ENCODE results near the gene AFF1. TPM values are rescaled to one million over a fixed set of nuclear protein-coding genes. Genes with fewer than 3 reads are reported as not detected.
"Not testable (repeated sequence)": the region's sequence is repeated elsewhere in the genome, so short reads cannot be mapped to it uniquely, and the experiment has no call there.

AFF1 gene
- total RNA-seq, 4 donors from 2014 or later: 89.4 to 138 (median 103) TPM

DNA sequence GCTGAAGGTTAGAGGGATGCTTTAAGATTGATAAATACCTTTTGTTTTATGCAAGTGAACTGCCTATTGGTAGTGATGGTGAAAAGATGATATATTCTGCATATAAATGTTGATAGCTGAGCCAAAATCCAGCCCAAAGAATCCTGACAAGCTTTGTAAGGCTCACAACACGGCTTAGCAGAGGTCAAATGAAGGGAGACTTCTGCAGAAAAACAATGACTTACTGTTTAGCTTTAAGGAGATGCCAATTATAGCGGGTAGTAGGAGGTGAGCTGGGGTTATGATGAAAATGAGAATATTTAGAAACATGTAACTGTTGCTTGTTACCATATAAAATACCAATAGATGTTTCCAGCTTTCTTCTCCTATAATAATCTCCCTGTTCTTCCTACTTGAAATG is 97.1 kb downstream of the AFF1 start:
- TF ChIP-seq, protein P1, sequence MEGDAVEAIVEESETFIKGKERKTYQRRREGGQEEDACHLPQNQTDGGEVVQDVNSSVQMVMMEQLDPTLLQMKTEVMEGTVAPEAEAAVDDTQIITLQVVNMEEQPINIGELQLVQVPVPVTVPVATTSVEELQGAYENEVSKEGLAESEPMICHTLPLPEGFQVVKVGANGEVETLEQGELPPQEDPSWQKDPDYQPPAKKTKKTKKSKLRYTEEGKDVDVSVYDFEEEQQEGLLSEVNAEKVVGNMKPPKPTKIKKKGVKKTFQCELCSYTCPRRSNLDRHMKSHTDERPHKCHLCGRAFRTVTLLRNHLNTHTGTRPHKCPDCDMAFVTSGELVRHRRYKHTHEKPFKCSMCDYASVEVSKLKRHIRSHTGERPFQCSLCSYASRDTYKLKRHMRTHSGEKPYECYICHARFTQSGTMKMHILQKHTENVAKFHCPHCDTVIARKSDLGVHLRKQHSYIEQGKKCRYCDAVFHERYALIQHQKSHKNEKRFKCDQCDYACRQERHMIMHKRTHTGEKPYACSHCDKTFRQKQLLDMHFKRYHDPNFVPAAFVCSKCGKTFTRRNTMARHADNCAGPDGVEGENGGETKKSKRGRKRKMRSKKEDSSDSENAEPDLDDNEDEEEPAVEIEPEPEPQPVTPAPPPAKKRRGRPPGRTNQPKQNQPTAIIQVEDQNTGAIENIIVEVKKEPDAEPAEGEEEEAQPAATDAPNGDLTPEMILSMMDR (IDR thresholded peaks at IDR 0.05): no peak
- no peak for ATAC-seq (ENCODE audit: low FRiP score)

GRCh38 chr4:87032884-87033533 is 98.2 kb downstream of the AFF1 start:
- no peak for ATAC-seq (ENCODE audit: low FRiP score)
- no peak for DNase-seq (ENCODE audit: low spot score)

More for the DNA sequence above, 97.1 kb downstream of the AFF1 start:
- no peak for DNase-seq (ENCODE audit: low spot score)

GRCh38 chr4:87033902-87034301 is 99.1 kb downstream of the AFF1 start:
- no peak for DNase-seq (ENCODE audit: low spot score)
- ATAC-seq (ENCODE audit: low FRiP score): no peak
- TF ChIP-seq, protein P1 (IDR thresholded peaks at IDR 0.05): no peak

More at GRCh38 chr4:87032884-87033533, 98.2 kb downstream of the AFF1 start:
- TF ChIP-seq, protein P1 (IDR thresholded peaks at IDR 0.05): no peak

- ATAC-seq (ENCODE audit: low FRiP score) (peak; percentile 22), DNase-seq (ENCODE audit: low spot score) (no peak)
- TF ChIP-seq, protein P1 (IDR thresholded peaks at IDR 0.05): no peak
Observed at GRCh38 chr4:87034527-87034926, 99.7 kb downstream of the AFF1 start.

GRCh38 chr4:87035881-87036509 is 101.2 kb downstream of the AFF1 start:
- ATAC-seq (ENCODE audit: low FRiP score): no peak
- TF ChIP-seq, protein P1 (IDR thresholded peaks at IDR 0.05): no peak
- DNase-seq (ENCODE audit: low spot score): no peak

DNA sequence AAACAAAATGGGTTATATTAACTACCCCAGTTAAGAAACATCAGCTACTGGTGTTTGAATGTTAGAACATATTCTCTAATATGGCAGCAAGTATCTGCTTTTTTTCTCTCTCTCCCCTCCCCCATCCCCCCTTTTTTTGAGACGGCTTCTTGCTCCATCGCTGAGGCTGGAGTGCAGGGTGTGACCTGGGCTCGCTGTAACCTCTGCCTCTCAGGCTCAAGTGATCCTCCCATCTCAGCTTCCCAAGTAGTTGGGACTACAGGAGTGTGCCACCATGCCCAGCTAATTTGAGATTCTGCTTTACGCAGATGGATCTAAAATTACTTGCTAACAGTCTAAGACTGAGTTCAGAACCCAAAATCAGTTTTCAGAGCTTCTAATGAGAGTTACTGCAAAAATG is 101.9 kb downstream of the AFF1 start:
- no peak for DNase-seq (ENCODE audit: low spot score)
- TF ChIP-seq, protein P1 (IDR thresholded peaks at IDR 0.05): no peak
- no peak for ATAC-seq (ENCODE audit: low FRiP score)

- not testable (repeated sequence) for DNase-seq (ENCODE audit: low spot score); ATAC-seq (ENCODE audit: low FRiP score)
Observed at GRCh38 chr4:87037171-87037570, 102.4 kb downstream of the AFF1 start.
